Epithelial cell of proximal tubule (primary cell): Measurements from ENCODE around the gene TNN. TPM values are rescaled to one million over a fixed set of nuclear protein-coding genes. Genes with fewer than 3 reads are reported as not detected.

Experiments used
- DNase-seq: peaks from one replicate; pipeline ENCODE4 v3.0.0-alpha.2; 2011; ENCODE audit warnings: low read depth
- H3K4me3 ChIP-seq: 2 replicates; pipeline ENCODE4 v1.5.1; 2011; ENCODE audit warnings: low read depth, mild to moderate bottlenecking, low read length
- total RNA-seq: library from RNA; depleted of rRNA; stranded (reverse); fragments of >200 nt; gene quantifications from 2 replicates; pipeline ENCODE4 v1.2.3, GENCODE V29; 2015
- TF ChIP-seq, protein P1 (sequence below): conservative IDR thresholded peaks from 2 replicates; pipeline ENCODE4 v1.5.1; 2012; ENCODE audit warnings: low read depth, mild to moderate bottlenecking, low read length

The TNN gene
- total RNA-seq, 1 donor from 2014 or later, result not detected

GRCh38 chr1:175154629-175155472 lies 87.2 kb downstream of the TNN start:
- TF ChIP-seq, protein P1, sequence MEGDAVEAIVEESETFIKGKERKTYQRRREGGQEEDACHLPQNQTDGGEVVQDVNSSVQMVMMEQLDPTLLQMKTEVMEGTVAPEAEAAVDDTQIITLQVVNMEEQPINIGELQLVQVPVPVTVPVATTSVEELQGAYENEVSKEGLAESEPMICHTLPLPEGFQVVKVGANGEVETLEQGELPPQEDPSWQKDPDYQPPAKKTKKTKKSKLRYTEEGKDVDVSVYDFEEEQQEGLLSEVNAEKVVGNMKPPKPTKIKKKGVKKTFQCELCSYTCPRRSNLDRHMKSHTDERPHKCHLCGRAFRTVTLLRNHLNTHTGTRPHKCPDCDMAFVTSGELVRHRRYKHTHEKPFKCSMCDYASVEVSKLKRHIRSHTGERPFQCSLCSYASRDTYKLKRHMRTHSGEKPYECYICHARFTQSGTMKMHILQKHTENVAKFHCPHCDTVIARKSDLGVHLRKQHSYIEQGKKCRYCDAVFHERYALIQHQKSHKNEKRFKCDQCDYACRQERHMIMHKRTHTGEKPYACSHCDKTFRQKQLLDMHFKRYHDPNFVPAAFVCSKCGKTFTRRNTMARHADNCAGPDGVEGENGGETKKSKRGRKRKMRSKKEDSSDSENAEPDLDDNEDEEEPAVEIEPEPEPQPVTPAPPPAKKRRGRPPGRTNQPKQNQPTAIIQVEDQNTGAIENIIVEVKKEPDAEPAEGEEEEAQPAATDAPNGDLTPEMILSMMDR, result peak; percentile 91
- DNase-seq, result no peak
- H3K4me3 ChIP-seq, result no peak overlapping the region

DNA sequence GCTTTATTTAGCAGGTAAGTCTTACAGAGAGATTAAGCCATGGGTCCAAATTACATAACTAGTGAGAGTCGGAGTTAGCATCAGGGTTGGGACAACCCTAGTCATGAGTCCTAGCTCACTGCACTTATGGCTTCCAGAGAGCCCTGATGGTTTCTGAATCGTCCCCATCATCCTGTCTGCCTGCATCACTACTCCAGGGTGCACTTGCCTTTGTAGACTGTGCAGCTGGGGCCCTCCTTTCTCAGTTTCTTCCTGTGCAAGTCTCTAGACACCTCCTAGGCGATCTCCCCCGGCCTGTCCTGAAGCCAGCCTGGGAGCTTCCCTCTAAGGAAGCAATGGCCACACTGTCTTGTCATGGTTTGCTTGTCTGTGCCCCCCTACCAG lies 87.8 kb downstream of the TNN start:
- TF ChIP-seq, protein P1, result no peak
- no peak overlapping the region for H3K4me3 ChIP-seq
- no peak for DNase-seq

- no peak overlapping the region for H3K4me3 ChIP-seq
- TF ChIP-seq, protein P1, result no peak
- DNase-seq, result no peak
Observed at GRCh38 chr1:175155936-175156335, 88.3 kb downstream of the TNN start.

DNA sequence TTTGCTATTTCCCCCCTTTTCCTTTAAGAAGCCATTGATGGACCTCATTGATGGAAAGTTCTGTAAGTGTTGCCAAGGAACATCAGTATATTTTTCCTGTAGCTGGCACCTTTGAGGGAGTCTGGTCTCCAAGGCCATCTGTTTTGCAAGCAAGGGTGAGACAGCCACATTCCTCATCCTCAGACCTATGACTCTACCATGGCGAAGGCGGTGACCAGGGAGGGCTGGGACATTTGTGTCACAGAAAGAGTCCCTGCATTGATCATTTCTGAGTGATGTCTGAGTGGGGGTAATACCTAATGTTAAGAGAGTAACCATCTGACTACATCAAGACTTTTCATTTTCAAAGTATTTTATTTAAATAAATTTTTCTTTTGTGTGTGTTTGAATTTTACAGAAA lies 89.6 kb downstream of the TNN start:
- no peak for DNase-seq
- TF ChIP-seq, protein P1, result no peak
- no peak overlapping the region for H3K4me3 ChIP-seq

- TF ChIP-seq, protein P1, result no peak
- no peak for DNase-seq
- no peak overlapping the region for H3K4me3 ChIP-seq
Observed at GRCh38 chr1:175158170-175158591, 90.5 kb downstream of the TNN start.

DNA sequence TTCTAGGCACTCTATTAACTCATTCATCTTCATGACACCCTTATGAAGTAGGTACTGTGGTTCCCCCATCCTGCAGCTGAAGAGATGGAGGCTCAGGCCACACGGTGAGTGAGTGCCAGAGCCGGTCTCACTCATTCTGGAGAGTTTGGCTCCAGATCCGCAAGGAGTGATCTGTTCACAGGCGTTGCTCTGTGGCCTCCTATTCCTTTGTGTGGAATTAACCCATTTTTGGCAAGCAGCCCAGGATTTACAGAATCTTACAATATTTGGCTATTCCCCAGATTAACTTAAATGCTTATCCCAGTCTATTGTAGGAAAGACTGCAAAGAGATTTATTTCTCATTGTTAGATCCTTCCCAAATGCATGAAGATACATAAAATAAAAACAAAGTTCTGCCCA lies 95.3 kb downstream of the TNN start:
- TF ChIP-seq, protein P1, result no peak
- no peak overlapping the region for H3K4me3 ChIP-seq
- no peak for DNase-seq

GRCh38 chr1:175163702-175164101 lies 96.1 kb downstream of the TNN start:
- TF ChIP-seq, protein P1, result no peak

More at GRCh38 chr1:175163702-175164101, 96.1 kb downstream of the TNN start:
- H3K4me3 ChIP-seq, result no peak overlapping the region
- DNase-seq, result no peak
